Adipose tissue (tissue), 3 donors: ENCODE data around the gene FOXO1. TPM values are rescaled to one million over a fixed set of nuclear protein-coding genes. Genes with fewer than 3 reads are reported as not detected.

ENCODE experiments used
- H3K27ac ChIP-seq: one replicate; pipeline ENCODE4 v1.5.1; 2013; ENCODE audit warnings: low read depth, low read length
- WGBS, 3 donors: extraction: QIAGEN DNeasy Blood & Tissue Kit; methylation state at CpG; one replicate each; pipeline ENCODE4 v1.1.7; 2013; 5-methylcytosine and 5-hydroxymethylcytosine counted together
- polyA plus RNA-seq, 3 donors: library from polyadenylated mRNA; stranded (reverse); fragments of 200-250 nt; gene quantifications; one replicate each; pipeline ENCODE4 v1.2.3, GENCODE V29; 2013
- donor health status: healthy with polysubstance abuse.
- donor health status: Bipolar disorder and iron deficiency.
- donor health status: healthy.

Gene FOXO1
- polyA plus RNA-seq, 3 donors: 10.3 to 33.0 (median 18.0) TPM

- no peak overlapping the region for H3K27ac ChIP-seq
- 76 to 91% (median 82%) methylated on average over 4 of the region's 4 CpGs for WGBS, 3 donors
Measured at GRCh38 chr13:40591091-40591490, 75.3 kb downstream of the FOXO1 start.

- 69 to 86% (median 77%) methylated on average over 8 of the region's 8 CpGs for WGBS, 3 donors
- no peak overlapping the region for H3K27ac ChIP-seq
Measured at GRCh38 chr13:40590112-40590862, 76.2 kb downstream of the FOXO1 start.

DNA sequence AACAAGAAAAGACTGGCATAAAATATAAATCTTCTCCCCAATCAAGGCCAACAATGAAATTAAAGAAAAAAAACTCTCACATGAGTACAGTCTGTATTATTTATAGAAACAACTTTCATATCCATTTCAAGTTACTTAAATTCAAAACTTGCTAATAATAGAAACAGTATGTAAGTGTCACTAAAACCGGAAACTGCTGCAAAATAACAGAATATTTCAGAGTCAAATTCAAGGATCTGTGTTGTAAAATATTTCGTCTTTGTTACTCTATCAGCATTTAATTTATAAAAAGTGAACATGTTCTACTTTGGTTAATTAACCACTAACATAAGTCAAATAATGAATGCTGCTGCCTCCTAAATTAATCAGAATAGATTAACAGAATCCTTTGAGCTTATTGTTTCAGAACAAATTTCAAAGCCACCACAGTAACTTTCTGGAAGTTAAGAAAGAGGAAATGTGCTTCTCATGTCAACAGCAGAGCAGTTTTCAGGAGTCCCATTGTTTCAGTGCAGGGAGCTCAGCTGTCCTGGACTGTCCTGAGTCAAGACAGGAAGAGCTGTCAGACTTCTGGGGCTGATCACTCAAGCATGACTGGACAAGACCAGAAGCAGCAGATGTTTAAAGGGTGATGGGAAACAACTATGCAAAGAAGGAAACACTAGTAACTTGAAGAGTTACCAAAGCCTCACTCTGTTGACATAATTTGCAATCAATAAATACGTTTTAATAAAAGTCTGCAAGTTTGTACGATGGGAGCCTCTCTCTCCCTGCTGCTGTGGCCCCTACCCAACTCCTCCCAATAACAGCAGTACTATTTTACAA is 76.9 kb downstream of the FOXO1 start:
- WGBS, 3 donors: 18 to 35% (median 22%) methylated on average over 4 of the region's 4 CpGs
- no peak overlapping the region for H3K27ac ChIP-seq

DNA sequence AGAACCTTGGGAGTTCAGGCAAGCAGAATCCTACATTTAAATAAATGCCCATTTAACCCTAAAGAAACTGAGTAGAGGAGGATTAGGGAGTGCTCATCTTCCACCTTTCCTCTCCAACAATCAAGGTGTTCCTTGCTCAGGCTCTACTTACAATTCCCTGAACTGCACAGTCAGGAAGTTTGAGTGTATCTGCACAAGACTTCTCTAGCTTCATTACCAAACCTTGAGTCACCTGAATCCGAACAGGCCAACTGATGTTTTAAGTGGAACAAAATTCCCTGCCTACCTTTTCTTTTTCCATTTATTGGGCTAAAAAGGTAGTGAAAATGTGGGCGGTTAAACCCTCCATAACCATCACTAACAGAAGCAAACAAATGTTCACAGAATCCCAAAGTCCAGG is 78.3 kb downstream of the FOXO1 start:
- WGBS, 3 donors: 92 to 99% (median 93%) methylated on average over 2 of the region's 2 CpGs
- no peak overlapping the region for H3K27ac ChIP-seq

DNA sequence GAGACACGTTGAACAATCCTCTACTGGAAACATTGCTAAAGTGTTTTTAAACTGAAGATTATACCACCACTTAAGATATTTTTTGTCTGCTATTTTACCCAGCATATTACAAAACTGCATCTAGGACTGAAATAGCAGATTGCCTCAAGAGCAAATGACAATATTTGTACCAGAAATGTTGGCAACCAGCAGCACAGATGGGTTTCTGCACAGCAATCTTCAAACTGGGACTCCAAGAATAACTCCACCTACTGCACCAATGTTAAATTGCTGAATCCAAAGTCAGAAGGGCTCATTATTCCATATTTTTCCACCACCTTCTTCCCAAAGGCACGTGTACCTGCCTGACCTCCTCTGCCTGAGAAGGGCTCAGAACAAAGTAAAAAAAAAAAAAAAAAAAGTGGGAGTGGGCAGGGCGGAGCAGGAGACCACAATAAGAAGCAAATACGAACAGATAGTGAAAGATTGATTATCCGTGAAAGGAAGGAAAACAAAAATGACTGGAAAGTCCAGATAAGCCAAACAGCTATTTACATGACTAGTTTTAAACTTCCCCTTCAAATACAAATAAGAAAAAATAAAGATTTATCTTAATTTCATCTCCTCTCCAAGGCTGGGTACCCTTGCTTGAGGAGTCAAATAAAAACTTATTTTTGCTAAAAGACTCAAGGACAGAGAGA is 79.4 kb downstream of the FOXO1 start:
- WGBS, 3 donors: 34 to 59% (median 56%) methylated on average over 5 of the region's 5 CpGs
- H3K27ac ChIP-seq: no peak overlapping the region

GRCh38 chr13:40585911-40586471 is 80.5 kb downstream of the FOXO1 start:
- 41 to 88% (median 45%) methylated on average over 1 of the region's 1 CpG for WGBS, 3 donors
- no peak overlapping the region for H3K27ac ChIP-seq

GRCh38 chr13:40583738-40584137 is 82.7 kb downstream of the FOXO1 start:
- no peak overlapping the region for H3K27ac ChIP-seq

DNA sequence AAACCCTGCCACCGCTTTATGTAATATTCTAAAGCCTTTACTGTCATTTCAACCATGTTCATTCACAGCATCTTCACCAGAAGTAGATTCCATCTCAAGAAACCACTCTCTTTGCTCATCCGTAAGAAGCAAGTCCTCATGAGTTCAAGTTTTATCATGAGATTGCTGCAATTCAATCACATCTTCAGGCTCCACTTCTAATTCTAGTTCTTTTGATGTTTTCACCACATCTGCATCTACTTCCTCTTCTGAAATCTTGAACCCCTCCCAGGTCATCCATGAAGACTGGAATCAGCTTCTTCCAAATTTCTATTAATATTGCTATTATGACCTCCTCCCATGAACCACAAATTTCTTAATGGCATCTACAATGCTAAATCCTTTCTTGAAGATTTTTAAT is 83.9 kb downstream of the FOXO1 start:
- 97 to 100% (median 98%) methylated on average over 2 of the region's 2 CpGs for WGBS, 3 donors

DNA sequence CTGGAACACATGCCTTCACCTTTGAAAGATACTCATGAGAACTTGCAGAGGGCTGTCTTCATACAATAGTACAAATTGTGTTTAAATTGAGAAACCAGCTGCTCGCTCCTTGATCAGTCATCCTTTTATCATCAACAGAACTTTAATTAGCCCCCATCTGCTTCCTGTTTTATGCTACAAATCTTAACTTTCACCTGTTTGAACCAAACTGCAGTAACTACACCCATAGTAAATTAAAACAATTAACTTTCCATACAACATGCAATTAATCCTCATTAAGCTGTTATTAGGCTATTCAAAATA is 85.2 kb downstream of the FOXO1 start:
- no peak overlapping the region for H3K27ac ChIP-seq
- 69 to 74% (median 72%) methylated on average over 1 of the region's 1 CpG for WGBS, 3 donors

More for the DNA sequence above, 83.9 kb downstream of the FOXO1 start:
- H3K27ac ChIP-seq: no peak overlapping the region

DNA sequence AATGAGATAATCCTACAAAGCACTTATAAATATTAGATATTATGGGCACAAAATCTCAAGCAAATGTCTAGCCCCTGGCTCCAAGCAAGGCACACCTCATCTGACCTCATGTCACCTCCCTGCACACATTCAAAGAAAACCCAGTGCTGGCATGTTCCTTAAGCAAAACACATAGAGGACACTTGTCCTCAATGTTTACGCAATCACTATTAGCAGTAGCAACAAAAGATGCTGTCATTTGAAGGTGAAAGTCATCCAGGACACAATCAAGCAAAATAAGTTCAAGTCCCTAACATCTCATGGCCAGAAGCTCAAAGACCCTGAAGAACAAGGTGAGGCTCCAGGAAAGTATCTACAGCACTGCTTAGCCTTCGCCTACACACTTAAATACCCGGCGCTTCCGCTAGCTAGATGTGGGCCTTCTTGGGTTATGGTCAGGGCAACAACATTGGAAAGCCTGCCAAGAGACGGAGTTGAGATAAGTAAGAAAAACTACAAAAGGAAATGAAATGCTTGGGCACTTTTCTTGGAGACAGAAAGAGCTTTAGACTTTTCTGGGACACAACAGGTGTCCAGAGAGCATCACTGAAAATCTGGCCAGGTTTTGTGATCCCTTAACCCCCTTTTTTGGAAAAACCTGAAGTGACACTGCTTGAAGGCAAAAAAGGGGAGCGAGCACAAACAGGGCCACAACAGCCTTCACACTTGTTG is 85.7 kb downstream of the FOXO1 start:
- no peak overlapping the region for H3K27ac ChIP-seq
- WGBS, 3 donors: 57 to 78% (median 73%) methylated on average over 7 of the region's 7 CpGs

GRCh38 chr13:40579535-40579934 is 86.9 kb downstream of the FOXO1 start:
- WGBS, 3 donors: 93 to 96% (median 95%) methylated on average over 2 of the region's 2 CpGs

DNA sequence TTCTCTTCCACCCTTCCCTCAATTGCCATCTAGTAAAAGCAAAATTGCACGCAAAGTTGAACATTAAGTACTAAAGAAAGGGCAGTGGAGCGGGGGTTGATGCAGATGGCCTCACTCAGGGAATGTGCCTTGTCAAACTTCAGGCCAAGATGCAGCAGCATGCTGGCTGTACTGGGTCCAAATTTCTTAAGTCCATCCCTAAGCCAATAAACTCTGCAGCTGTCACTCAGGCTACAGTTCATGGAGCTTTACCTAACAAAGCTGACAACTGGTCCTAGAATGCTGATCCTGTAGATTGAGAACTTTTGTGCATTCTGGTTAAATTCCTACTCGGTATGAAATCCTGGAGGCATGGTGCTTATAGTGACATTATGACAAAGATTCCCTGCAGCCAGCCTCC is 88.4 kb downstream of the FOXO1 start:
- WGBS, 3 donors: 74 to 83% (median 78%) methylated on average over 3 of the region's 3 CpGs
- no peak overlapping the region for H3K27ac ChIP-seq

More at GRCh38 chr13:40579535-40579934, 86.9 kb downstream of the FOXO1 start:
- no peak overlapping the region for H3K27ac ChIP-seq

GRCh38 chr13:40576369-40576768 is 90.1 kb downstream of the FOXO1 start:
- WGBS, 3 donors: 72 to 83% (median 79%) methylated on average over 4 of the region's 4 CpGs
- H3K27ac ChIP-seq: no peak overlapping the region

DNA sequence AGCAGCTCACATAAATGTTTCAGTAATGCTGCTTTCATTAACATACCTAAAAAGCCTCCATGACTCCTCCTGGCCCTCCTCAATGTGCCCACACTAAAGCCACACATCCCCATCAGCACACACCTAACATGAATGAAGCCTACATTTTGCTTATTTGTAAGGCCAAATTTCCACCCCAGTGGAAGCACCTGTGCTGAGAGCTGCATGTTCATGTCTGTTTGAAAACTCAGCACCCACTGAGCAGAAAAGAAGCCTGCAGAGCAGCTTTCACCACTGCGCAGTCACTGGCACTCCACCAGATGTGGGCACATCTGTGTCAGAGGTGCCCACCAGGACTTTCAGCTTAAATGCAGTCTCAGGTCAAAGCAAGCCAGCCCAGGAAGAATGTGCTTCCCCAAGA is 93.5 kb downstream of the FOXO1 start:
- H3K27ac ChIP-seq: no peak overlapping the region
- 90 to 95% (median 94%) methylated on average over 1 of the region's 1 CpG for WGBS, 3 donors

DNA sequence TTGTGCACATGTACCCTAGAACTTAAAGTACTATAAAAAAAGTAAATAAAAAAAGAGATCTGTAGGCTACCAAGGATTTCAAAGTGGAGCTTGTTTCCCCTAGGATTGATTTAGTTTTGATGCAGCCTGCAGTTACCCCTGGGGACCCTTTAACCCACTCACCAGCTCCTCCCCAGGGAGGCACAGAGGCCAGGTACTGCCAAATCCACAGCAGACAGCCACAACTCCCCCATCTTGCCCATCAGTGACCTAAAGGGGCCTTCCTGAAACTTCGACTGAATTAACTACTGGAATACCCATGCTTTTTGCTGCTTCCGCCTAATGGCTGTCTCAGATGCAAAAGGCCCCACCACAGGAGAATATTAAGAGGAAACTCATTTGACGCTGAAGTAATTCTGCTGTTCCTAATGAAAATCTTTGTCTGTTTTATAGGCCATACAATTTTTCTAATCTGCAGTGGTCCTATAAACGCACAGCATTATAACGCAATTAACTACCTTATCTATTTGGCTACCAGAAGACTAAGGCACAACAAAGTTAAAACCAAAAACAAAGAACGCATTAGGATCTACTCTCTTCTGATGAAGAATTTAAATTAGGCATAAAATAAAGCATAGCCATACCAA is 95.0 kb downstream of the FOXO1 start:
- H3K27ac ChIP-seq: no peak overlapping the region
- WGBS, 3 donors: 83 to 87% (median 84%) methylated on average over 6 of the region's 6 CpGs

- 88 to 93% (median 93%) methylated on average over 4 of the region's 4 CpGs for WGBS, 3 donors
- no peak overlapping the region for H3K27ac ChIP-seq
Measured at GRCh38 chr13:40570930-40571329, 95.5 kb downstream of the FOXO1 start.

GRCh38 chr13:40569024-40569350 is 97.5 kb downstream of the FOXO1 start:
- WGBS, 3 donors: 57 to 68% (median 66%) methylated on average over 3 of the region's 3 CpGs
- no peak overlapping the region for H3K27ac ChIP-seq
